HepG2 (cell line): ENCODE data around the gene MIS18BP1. TPM values are rescaled to one million over a fixed set of nuclear protein-coding genes. Genes with fewer than 3 reads are reported as not detected.

Experiments
- ATAC-seq: fragments of 200-7000 bp; cut with Tn5 transposase; 3 replicates; pipeline ENCODE4 v1.9.1; 2020; ENCODE audit warnings: mild to moderate bottlenecking, moderate library complexity
- BruUV-seq: library from RNA; stranded (reverse); fragments of 400-500 nt; replicated peaks from 2 replicates; lab custom pipeline; 2021; lab: Mats Ljungman, UMichigan
- CTCF ChIA-PET: fragments of 300-600 bp; formaldehyde crosslinking; extraction: SDS; loops from one replicate; lab custom pipeline; 2021; ENCODE audit warnings: low total read pairs, inconsistent platforms, low intra/inter-chr PET ratio; lab: Yijun Ruan, JAX
- POLR2A ChIA-PET: fragments of 350-600 bp; sonication (Branson Sonifier 250); formaldehyde crosslinking; loops from one replicate; lab custom pipeline; 2020; ENCODE audit warnings: antibody characterized with exemption, inconsistent platforms; lab: Yijun Ruan, JAX
- DNase-seq: peaks from one replicate; pipeline ENCODE4 v3.0.0-alpha.2; 2015; ENCODE audit warnings: low spot score
- FAIRE-seq: peaks from 3 replicates; lab custom pipeline; 2011; peaks lifted over from hg19 to GRCh38; lab: Jason Lieb, UNC
- H2AFZ ChIP-seq: one replicate; pipeline ENCODE4 v1.6.1; 2011; ENCODE audit warnings: low read length, inconsistent platforms
- H3K27ac ChIP-seq: fragments of 300-600 bp; 3 replicates; pipeline ENCODE4 v1.8.0; 2011; ENCODE audit warnings: mixed run types, mild to moderate bottlenecking, mixed read lengths, low read length, inconsistent platforms; ENCODE audit not compliant: insufficient read depth; ENCODE audit errors: extremely low read length
- H3K27me3 ChIP-seq, 2 experiments: fragments of 200-600 bp in 1 of 2; 2 replicates in 1 of 2; 3 replicates in 1 of 2; pipeline versions ENCODE4 v1.6.0 to v1.8.0; 2011; ENCODE audit warnings: low read length in 2 of 2, mild to moderate bottlenecking in 2 of 2, moderate library complexity in 2 of 2, inconsistent platforms in 1 of 2; ENCODE audit not compliant: insufficient read depth in 2 of 2, control insufficient read depth in 1 of 2
- H3K36me3 ChIP-seq, 2 experiments: fragments of 200-600 bp in 1 of 2; replicated peaks in 1 of 2; 2 replicates in 1 of 2; 3 replicates in 1 of 2; pipeline versions ENCODE4 v1.5.1 to v1.8.0; 2011; ENCODE audit warnings: low read length in 2 of 2, inconsistent platforms in 1 of 2; ENCODE audit not compliant: insufficient read depth in 2 of 2, control insufficient read depth in 1 of 2
- H3K4me1 ChIP-seq: 2 replicates; pipeline ENCODE4 v1.5.1; 2012; ENCODE audit warnings: low read length, inconsistent platforms; ENCODE audit not compliant: insufficient read depth
- H3K4me2 ChIP-seq: 2 replicates; pipeline ENCODE4 v1.6.0; 2011; ENCODE audit warnings: low read depth, low read length, inconsistent platforms
- H3K4me3 ChIP-seq, 3 experiments: fragments of 200-600 bp in 1 of 3; sonication (generic), shearing (Covaris generic) in 1 of 3; replicated peaks in 1 of 3; 2 replicates each; pipeline ENCODE4 v1.5.1; 2011 to 2016; ENCODE audit warnings: low read length in 3 of 3, inconsistent platforms in 2 of 3, low read depth in 2 of 3, mild to moderate bottlenecking in 2 of 3, control low read depth in 1 of 3, mixed read lengths in 1 of 3; ENCODE audit not compliant: insufficient read depth in 1 of 3
- H3K79me2 ChIP-seq: one replicate; pipeline ENCODE4 v1.6.1; 2011; ENCODE audit warnings: low read length, inconsistent platforms; ENCODE audit not compliant: insufficient read depth
- H3K9ac ChIP-seq: 2 replicates; pipeline ENCODE4 v1.6.0; 2011; ENCODE audit warnings: mild to moderate bottlenecking, low read depth, low read length, inconsistent platforms; ENCODE audit not compliant: insufficient read depth
- H3K9me3 ChIP-seq: 2 replicates; pipeline ENCODE4 v1.5.1; 2012; ENCODE audit warnings: mild to moderate bottlenecking, low read length
- H4K20me1 ChIP-seq: 2 replicates; pipeline ENCODE4 v1.6.0; 2011; ENCODE audit warnings: inconsistent platforms, mild to moderate bottlenecking, low read length, moderate library complexity; ENCODE audit not compliant: insufficient read depth
- CERS6 ChIP-seq: sonication (generic); formaldehyde crosslinking; IDR thresholded peaks from 2 replicates; pipeline ENCODE4 v1.5.0; 2020; ENCODE audit warnings: missing genetic modification reagents
- DPF2 ChIP-seq: sonication (generic); formaldehyde crosslinking; IDR thresholded peaks from 2 replicates; pipeline ENCODE4 v1.4.0; 2020; ENCODE audit warnings: mild to moderate bottlenecking, low read depth, missing genetic modification reagents, borderline replicate concordance
- FOXK1 ChIP-seq: sonication (generic); formaldehyde crosslinking; IDR thresholded peaks from 2 replicates; pipeline ENCODE4 v1.4.0; 2020; ENCODE audit warnings: low read depth, missing genetic modification reagents, borderline replicate concordance
- GLI4 ChIP-seq: sonication (generic); formaldehyde crosslinking; IDR thresholded peaks from 2 replicates; pipeline ENCODE4 v1.5.1; 2020; ENCODE audit warnings: missing genetic modification reagents, mild to moderate bottlenecking, moderate library complexity, borderline replicate concordance
- MBD4 ChIP-seq: IDR thresholded peaks from 2 replicates; pipeline ENCODE4 v1.6.1; 2012; ENCODE audit warnings: low read length, inconsistent platforms, borderline replicate concordance
- MEIS2 ChIP-seq: sonication (generic); formaldehyde crosslinking; IDR thresholded peaks from 2 replicates; pipeline ENCODE4 v1.9.0; 2021; ENCODE audit warnings: mild to moderate bottlenecking, missing genetic modification reagents
- POLR2AphosphoS5 ChIP-seq: IDR thresholded peaks from 2 replicates; pipeline ENCODE4 v1.6.1; 2012; ENCODE audit warnings: low read depth, low read length
- SMARCC2 ChIP-seq: fragments of 450-650 bp; IDR thresholded peaks from 2 replicates; pipeline ENCODE4 v1.6.1; 2017; ENCODE audit warnings: antibody characterized with exemption, mild to moderate bottlenecking
- ZNF251 ChIP-seq: sonication (generic); formaldehyde crosslinking; IDR thresholded peaks from 2 replicates; pipeline ENCODE4 v1.9.0; 2021; ENCODE audit warnings: mild to moderate bottlenecking, missing genetic modification reagents
- ZNF704 ChIP-seq: sonication (generic); formaldehyde crosslinking; IDR thresholded peaks from 2 replicates; pipeline ENCODE4 v1.8.1; 2023; ENCODE audit warnings: mild to moderate bottlenecking, inconsistent platforms, moderate library complexity, missing genetic modification reagents, borderline replicate concordance
- ZNF761 ChIP-seq: sonication (generic); formaldehyde crosslinking; conservative IDR thresholded peaks from 2 replicates; pipeline ENCODE4 v1.4.0; 2020; ENCODE audit warnings: mild to moderate bottlenecking, missing genetic modification reagents
- WGBS: methylation state at CpG from one replicate; pipeline ENCODE4 v1.1.6; 2017; ENCODE audit warnings: low lambda C conversion rate; 5-methylcytosine and 5-hydroxymethylcytosine counted together
- in situ Hi-C: cut with HindIII; loops from 2 replicates; pipeline ENCODE4 v1.10.0; 2017; ENCODE audit warnings: low pct_unique_long_range_greater_than_20kb; ENCODE audit not compliant: extremely low pct_ligation_motif_present
- intact Hi-C: fragments of 100-400 bp; cut with micrococcal nuclease; formaldehyde crosslinking; loops from one replicate; pipeline ENCODE4 v1.10.0; 2022; ENCODE audit not compliant: unreplicated experiment
- polyA plus RNA-seq, 8 experiments: library from polyadenylated mRNA; depleted of rRNA in 3 of 8; stranded (reverse) in 7 of 8; unstranded in 1 of 8; fragments of >200 nt; fragmentation: Illumina TruSeq in 4 of 8; extraction: Trizol in 4 of 8; gene quantifications; 2 replicates each; pipeline versions ENCODE4 v1.2.1 to v1.2.3, GENCODE V29; 2011 to 2016; ENCODE audit warnings: low read depth in 4 of 8, missing spikeins in 1 of 8, mixed read lengths in 1 of 8; ENCODE audit not compliant: insufficient read depth in 1 of 8
- total RNA-seq, 5 experiments: library from RNA; depleted of rRNA; stranded (reverse); fragments of >200 nt; fragmentation: Illumina TruSeq; extraction: Trizol; gene quantifications; 2 replicates each; pipeline ENCODE4 v1.2.3, GENCODE V29; 2016; ENCODE audit warnings: low read depth in 1 of 5
- TF ChIP-seq, protein P1 (sequence below): sonication (generic); formaldehyde crosslinking; IDR thresholded peaks from 2 replicates; pipeline ENCODE4 v1.5.1; 2020; ENCODE audit warnings: missing genetic modification reagents, mild to moderate bottlenecking, borderline replicate concordance
- TF ChIP-seq, protein P2 (sequence below): sonication (generic); formaldehyde crosslinking; IDR thresholded peaks from 2 replicates; pipeline ENCODE4 v1.4.0; 2020; ENCODE audit warnings: missing genetic modification reagents

MIS18BP1 gene
- total and polyA plus RNA-seq, 2 of the 13 experiments (the other 11 are each of a cell fraction or from before 2014, with no cell fraction given) = 9.5 to 36.4 TPM

- Histone ChIP-seq H3K4me1 (peaks cover 21% of the 10 kb centered on the region), H3K4me2 (no peak overlapping the region), H3K79me2 (no peaks in the 10 kb centered on the region), H2AFZ (no peak overlapping the region), H3K27me3 (no peaks in the 10 kb centered on the region), H3K9me3 (no peaks in the 10 kb centered on the region), H4K20me1 (no peaks in the 10 kb centered on the region), H3K27ac (no peak overlapping the region), H3K9ac (no peak overlapping the region), H3K36me3 (peaks cover 4 to 38% of the 10 kb centered on the region in 2 experiments; a peak in 4 of 5 replicates), H3K4me3 (no peak overlapping the region)
- BruUV-seq = no TSS peak
- no peak for TF ChIP-seq POLR2AphosphoS5
- TF ChIP-seq ZNF704 = no peak
- no peak for TF ChIP-seq ZNF251 (CRISPR knock-in tag)
- TF ChIP-seq MBD4 = no peak
- no peak for FAIRE-seq
- POLR2A ChIA-PET = no interaction called here
- DNase-seq = no peak
- in situ Hi-C loops = no loop called here
- CTCF ChIA-PET = no interaction called here
- 100% methylated on average over 1 of the region's 1 CpG for WGBS
- intact Hi-C loops = no loop called here
- no peak for ATAC-seq
Measured at GRCh38 chr14:45211295-45211694, 41.7 kb downstream of the MIS18BP1 start.

DNA sequence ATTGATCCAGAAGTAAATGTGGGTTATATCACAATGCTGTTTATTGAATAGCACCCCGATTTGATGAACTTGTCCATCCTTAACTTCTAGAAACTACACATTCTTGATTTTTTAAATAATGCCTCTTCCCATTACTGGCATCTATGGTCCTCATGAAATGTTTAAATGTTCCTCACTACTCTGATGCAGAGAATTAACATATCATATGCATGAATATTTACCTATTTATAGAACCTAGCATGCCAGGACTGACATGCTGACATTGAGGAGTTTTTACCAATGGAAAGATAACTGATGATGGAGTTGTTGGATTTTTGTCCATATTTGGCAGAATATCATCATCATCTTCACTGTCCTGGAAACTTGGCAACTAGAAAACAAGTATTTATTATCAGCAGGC lies 42.8 kb downstream of the MIS18BP1 start:
- H2AFZ ChIP-seq = no peak overlapping the region
- H3K9ac ChIP-seq = no peak overlapping the region
- in situ Hi-C loops = no loop called here
- FAIRE-seq (no peak), DNase-seq (no peak), ATAC-seq (no peak)
- H3K36me3 ChIP-seq = peaks cover 6 to 40% of the 10 kb centered on the region in 2 experiments; a peak in 4 of 5 replicates
- H3K79me2 ChIP-seq = no peaks in the 10 kb centered on the region
- no peak overlapping the region for H3K4me2 ChIP-seq
- H3K27ac ChIP-seq = no peak overlapping the region
- intact Hi-C loops = no loop called here
- H3K4me1 ChIP-seq = peaks cover 21% of the 10 kb centered on the region
- ChIA-PET POLR2A (no interaction called here), CTCF (no interaction called here)
- no peak overlapping the region for H3K4me3 ChIP-seq
- BruUV-seq = no TSS peak
- 100% methylated on average over 1 of the region's 1 CpG for WGBS
- H4K20me1 ChIP-seq = no peaks in the 10 kb centered on the region
- H3K9me3 ChIP-seq = no peaks in the 10 kb centered on the region
- no peaks in the 10 kb centered on the region for H3K27me3 ChIP-seq
- TF ChIP-seq ZNF761 (CRISPR knock-in tag) (no peak), GLI4 (CRISPR knock-in tag) (no peak), FOXK1 (CRISPR knock-in tag) (no peak), MEIS2 (CRISPR knock-in tag) (no peak), DPF2 (no peak), CERS6 (CRISPR knock-in tag) (no peak), SMARCC2 (no peak)
- TF ChIP-seq, protein P1, sequence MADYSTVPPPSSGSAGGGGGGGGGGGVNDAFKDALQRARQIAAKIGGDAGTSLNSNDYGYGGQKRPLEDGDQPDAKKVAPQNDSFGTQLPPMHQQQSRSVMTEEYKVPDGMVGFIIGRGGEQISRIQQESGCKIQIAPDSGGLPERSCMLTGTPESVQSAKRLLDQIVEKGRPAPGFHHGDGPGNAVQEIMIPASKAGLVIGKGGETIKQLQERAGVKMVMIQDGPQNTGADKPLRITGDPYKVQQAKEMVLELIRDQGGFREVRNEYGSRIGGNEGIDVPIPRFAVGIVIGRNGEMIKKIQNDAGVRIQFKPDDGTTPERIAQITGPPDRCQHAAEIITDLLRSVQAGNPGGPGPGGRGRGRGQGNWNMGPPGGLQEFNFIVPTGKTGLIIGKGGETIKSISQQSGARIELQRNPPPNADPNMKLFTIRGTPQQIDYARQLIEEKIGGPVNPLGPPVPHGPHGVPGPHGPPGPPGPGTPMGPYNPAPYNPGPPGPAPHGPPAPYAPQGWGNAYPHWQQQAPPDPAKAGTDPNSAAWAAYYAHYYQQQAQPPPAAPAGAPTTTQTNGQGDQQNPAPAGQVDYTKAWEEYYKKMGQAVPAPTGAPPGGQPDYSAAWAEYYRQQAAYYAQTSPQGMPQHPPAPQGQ (CRISPR knock-in tag) = no peak
- TF ChIP-seq, protein P2, sequence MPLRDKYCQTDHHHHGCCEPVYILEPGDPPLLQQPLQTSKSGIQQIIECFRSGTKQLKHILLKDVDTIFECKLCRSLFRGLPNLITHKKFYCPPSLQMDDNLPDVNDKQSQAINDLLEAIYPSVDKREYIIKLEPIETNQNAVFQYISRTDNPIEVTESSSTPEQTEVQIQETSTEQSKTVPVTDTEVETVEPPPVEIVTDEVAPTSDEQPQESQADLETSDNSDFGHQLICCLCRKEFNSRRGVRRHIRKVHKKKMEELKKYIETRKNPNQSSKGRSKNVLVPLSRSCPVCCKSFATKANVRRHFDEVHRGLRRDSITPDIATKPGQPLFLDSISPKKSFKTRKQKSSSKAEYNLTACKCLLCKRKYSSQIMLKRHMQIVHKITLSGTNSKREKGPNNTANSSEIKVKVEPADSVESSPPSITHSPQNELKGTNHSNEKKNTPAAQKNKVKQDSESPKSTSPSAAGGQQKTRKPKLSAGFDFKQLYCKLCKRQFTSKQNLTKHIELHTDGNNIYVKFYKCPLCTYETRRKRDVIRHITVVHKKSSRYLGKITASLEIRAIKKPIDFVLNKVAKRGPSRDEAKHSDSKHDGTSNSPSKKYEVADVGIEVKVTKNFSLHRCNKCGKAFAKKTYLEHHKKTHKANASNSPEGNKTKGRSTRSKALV = no peak
